Measurements from ENCODE around the gene LYRM2. TPM values are rescaled to one million over a fixed set of nuclear protein-coding genes. Genes with fewer than 3 reads are reported as not detected.

The LYRM2 gene
- total and polyA plus RNA-seq, 9 of the 15 experiments (the other 6 are each of a cell fraction or from before 2014, with no cell fraction given), result 13.9 to 115 (median 42.9) TPM

DNA sequence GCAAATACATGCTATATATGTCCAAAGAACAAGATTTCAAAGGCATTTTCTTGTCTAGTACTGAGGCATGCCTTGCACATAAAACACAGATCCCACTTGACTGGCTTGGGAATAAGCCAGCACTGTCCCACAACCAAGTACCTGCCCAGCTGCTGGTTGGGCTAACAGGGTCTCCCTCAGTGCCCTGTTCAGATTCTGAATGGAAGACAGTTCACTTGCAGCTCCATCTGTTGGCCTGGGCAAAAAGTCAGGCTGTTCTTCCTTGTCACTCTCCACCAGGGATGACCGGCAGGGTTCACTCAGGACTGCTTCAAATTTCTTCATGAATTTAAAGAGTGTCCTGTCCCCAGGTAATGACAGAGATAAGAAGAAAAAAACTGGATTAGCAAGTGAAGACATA is 44.4 kb upstream of the LYRM2 start:
- Histone ChIP-seq H3K9me3 (replicated peaks; ENCODE audit: control insufficient read depth, insufficient read depth, low read depth, low read length) (no peaks in the 10 kb centered on the region), H3K27me3 (ENCODE audit: control insufficient read depth in 2 of 2, insufficient read depth in 2 of 2, low read length in 2 of 2) (no peaks in the 10 kb centered on the region), H3K4me2 (ENCODE audit: insufficient read depth, low read length) (no peak overlapping the region), H3K79me2 (ENCODE audit: control insufficient read depth, insufficient read depth, low read length) (no peaks in the 10 kb centered on the region), H3K36me3 (ENCODE audit: control insufficient read depth, insufficient read depth, low read length) (peaks cover 95% of the 10 kb centered on the region), H3K9me1 (ENCODE audit: control insufficient read depth, insufficient read depth, low read length) (no peaks in the 10 kb centered on the region), H3K4me3 (no peak overlapping the region), H4K20me1 (replicated peaks; ENCODE audit: control insufficient read depth, insufficient read depth, low read length) (no peaks in the 10 kb centered on the region), H3K9ac (ENCODE audit: insufficient read depth in 1 of 2, low read depth in 2 of 2, low read length in 2 of 2) (no peak overlapping the region), H3K27ac (ENCODE audit: extremely low read depth, low read depth, low read length) (no peak overlapping the region), H2AFZ (ENCODE audit: low read depth, low read length) (no peak overlapping the region), H3K4me1 (replicated peaks in 1 of 2; ENCODE audit: control insufficient read depth in 2 of 2, insufficient read depth in 2 of 2, low read length in 2 of 2) (no peaks in the 10 kb centered on the region)
- in situ Hi-C loops (cut with MboI) (no loop called here), intact Hi-C loops (cut with micrococcal nuclease) (no loop called here)
- no TSS peak for BruUV-seq (replicated peaks)
- DNase-seq (ENCODE audit: extremely low read depth in 1 of 4, low spot score in 3 of 4), result no peak
- no peak; the same call in 1 of the 3 replicates for ATAC-seq
- WGBS (ENCODE audit: insufficient coverage, low coverage, missing lambda C conversion rate), result 86% methylated on average over 1 of the region's 1 CpG
- no peak for FAIRE-seq
- ChIA-PET POLR2A (no interaction called here), CTCF (ENCODE audit: low intra/inter-chr PET ratio) (no interaction called here)
- TF ChIP-seq ADNP (tag; IDR thresholded peaks at IDR 0.05) (no peak), HNRNPH1 (optimal IDR thresholded peaks at IDR 0.05; ENCODE audit: low read depth, low read length) (no peak), ILK (tag; IDR thresholded peaks at IDR 0.05; ENCODE audit: borderline replicate concordance, low read depth) (no peak), ZNF668 (CRISPR knock-in tag; IDR thresholded peaks at IDR 0.05) (no peak), NR1H2 (CRISPR knock-in tag; IDR thresholded peaks at IDR 0.05) (no peak), ZNF445 (CRISPR knock-in tag; IDR thresholded peaks at IDR 0.05; ENCODE audit: low read depth) (no peak), ZNF77 (CRISPR knock-in tag; IDR thresholded peaks at IDR 0.05) (no peak)
- TF ChIP-seq, protein P1, sequence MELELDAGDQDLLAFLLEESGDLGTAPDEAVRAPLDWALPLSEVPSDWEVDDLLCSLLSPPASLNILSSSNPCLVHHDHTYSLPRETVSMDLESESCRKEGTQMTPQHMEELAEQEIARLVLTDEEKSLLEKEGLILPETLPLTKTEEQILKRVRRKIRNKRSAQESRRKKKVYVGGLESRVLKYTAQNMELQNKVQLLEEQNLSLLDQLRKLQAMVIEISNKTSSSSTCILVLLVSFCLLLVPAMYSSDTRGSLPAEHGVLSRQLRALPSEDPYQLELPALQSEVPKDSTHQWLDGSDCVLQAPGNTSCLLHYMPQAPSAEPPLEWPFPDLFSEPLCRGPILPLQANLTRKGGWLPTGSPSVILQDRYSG (tag; conservative IDR thresholded peaks at IDR 0.05; ENCODE audit: low read depth), result no peak

Data from K562 (cell line).